Measurements from ENCODE around the gene ARHGAP35.
A peak's percentile ranks its signal among the peaks of the same experiment; 100 is the strongest.
"Not testable (repeated sequence)": the region's sequence is repeated elsewhere in the genome, so short reads cannot be mapped to it uniquely, and the experiment has no call there.

ARHGAP35 gene

DNA sequence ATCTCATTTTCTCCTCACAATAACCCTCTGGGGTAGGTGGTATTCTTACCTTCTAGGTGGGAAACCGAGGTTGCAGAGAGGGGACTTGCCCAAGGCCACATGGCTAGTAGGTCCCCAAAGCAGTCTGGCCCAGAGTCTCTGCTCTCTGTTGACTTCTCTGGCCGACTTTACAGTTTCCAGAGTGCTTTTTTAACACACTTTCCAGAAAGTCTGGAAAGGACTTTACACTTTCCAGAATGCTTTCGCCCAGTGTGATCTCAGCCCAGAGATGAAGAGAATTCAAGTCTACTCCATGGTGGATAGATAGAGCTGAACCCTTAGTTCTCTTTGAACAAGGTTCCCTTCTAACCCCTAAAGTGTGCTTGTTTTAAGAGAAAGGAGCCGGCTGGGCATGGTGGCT is 12.2 kb downstream of the ARHGAP35 start:
- no peak for DNase-seq

GRCh38 chr19:46875234-46875633 is 14.4 kb downstream of the ARHGAP35 start:
- DNase-seq: no peak

DNA sequence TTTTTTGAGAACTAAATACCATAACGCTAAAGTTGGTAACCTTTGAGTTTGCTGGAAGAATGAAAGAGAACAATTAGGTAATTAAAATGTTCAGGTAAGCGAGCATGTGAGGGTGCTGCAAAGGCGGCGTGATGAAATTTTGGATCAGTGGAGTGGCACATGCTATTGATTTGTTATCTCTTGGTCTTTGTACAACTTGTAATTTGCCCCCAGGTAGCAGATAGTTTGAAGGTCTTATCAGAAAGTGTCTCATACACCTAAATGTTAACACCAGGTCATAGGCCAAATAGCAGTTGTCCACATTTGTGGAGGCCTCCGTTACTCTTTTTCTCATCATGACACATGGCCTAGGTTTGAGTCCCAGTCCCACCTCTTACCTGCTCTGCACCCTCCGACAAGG is 14.9 kb downstream of the ARHGAP35 start:
- DNase-seq: no peak

- no peak for DNase-seq
Measured at GRCh38 chr19:46878613-46879375, 18.0 kb downstream of the ARHGAP35 start.

GRCh38 chr19:46880431-46880830 is 19.6 kb downstream of the ARHGAP35 start:
- DNase-seq: no peak

GRCh38 chr19:46881092-46881491 is 20.3 kb downstream of the ARHGAP35 start:
- no peak for DNase-seq

- no peak for DNase-seq
Measured at GRCh38 chr19:46882034-46882433, 21.2 kb downstream of the ARHGAP35 start.

DNA sequence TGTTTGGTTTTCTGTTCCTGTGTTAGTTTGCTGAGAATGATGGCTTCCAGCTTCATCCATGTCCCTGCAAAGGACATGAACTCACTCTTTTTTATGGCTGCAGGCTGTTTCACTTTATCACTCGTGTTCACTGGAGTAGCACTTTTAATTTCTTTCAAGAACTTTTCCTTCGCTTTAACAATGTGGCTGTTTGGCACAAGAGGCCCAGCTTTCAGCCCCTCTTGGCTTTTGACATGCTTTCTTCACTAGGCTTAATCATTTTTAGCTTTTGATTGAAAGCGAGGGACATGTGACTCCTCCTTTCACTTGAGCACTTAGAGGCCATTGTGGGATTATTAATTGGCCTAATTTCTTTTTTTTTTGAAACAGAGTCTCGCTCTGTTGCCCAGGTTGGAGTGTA is 22.0 kb downstream of the ARHGAP35 start:
- not testable (repeated sequence) for DNase-seq

- DNase-seq: no peak
Measured at GRCh38 chr19:46885411-46885810, 24.6 kb downstream of the ARHGAP35 start.

DNA sequence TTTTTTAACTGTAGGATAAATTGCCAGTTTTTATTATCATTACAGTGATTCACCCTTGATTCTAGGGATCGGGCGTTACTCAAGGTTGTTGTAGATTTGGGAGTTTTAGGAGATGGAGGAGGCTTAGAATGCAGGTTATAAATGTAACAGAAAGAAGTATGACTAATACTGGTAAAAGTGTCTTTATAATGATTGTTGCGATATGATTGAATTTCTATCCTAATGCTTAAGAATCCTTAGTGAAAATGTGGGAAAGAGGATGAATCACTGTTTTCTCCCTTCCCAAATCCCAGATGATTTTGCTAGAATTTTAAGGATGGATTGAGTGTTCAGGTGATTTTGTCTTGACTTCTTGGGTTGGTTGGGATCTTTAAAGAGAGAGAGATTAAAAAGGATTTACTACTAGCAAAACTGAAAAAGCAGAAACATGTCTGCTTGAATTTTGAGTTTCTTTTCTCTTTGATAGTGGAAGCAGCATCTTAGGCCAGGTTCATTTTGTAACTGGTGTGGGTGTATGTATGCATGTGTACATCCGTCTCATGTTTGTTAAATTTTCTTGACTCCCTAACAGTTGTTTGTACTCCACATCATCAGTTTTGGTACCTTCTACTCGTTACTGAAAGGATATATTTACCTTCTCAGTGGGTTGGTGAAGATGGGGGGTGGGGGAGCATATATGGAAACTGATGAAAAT is 25.9 kb downstream of the ARHGAP35 start:
- DNase-seq: no peak

- no peak for DNase-seq
Measured at GRCh38 chr19:46887240-46887782, 26.5 kb downstream of the ARHGAP35 start.

- no peak for DNase-seq
Measured at GRCh38 chr19:46890423-46891170, 29.8 kb downstream of the ARHGAP35 start.

- no peak for DNase-seq
Measured at GRCh38 chr19:46892252-46893179, 31.7 kb downstream of the ARHGAP35 start.

- DNase-seq: peak; percentile 41
Measured at GRCh38 chr19:46896076-46896794, 35.4 kb downstream of the ARHGAP35 start.

DNA sequence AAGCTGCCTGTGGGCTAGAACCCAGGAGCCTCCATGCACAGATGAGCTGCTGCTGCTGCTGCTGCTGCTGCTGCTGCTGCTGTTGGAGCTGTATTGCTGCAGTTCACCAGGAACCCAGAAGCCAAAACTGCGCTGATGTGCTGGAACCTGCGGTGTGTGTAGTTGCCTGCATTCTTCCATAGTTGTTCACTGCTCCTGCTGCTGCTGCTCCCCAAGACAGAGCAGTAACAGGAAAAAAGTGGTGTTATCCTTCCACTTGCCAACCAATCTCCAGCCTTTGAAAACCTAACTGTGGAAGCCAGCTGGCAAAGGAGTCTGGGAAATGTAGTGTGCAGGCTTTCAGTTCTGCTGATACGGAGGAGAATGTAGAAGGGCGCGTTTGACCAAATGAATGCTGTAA is 37.9 kb downstream of the ARHGAP35 start:
- peak; percentile 56 for DNase-seq

GRCh38 chr19:46900341-46900740 is 39.5 kb downstream of the ARHGAP35 start:
- no peak for DNase-seq

- no peak for DNase-seq
Measured at GRCh38 chr19:46901701-46902401, 41.1 kb downstream of the ARHGAP35 start.

DNA sequence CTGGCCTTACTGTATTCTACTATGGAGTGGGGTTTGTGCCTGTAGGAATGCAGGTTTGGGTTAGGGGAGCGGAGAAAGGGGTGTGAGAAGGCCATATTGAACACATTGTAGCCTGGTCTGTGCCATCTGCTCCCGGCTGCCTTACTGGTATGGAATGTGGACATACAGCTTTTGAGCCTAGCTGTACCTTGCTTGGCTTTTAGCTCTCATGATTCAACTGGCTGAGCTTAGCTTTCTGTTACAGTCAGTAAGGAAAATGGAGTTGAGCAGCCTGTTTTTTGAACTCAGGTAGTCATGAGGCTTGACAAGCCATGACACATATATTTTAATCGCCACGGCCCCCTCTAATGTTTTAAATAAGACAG is 41.6 kb downstream of the ARHGAP35 start:
- DNase-seq: no peak

DNA sequence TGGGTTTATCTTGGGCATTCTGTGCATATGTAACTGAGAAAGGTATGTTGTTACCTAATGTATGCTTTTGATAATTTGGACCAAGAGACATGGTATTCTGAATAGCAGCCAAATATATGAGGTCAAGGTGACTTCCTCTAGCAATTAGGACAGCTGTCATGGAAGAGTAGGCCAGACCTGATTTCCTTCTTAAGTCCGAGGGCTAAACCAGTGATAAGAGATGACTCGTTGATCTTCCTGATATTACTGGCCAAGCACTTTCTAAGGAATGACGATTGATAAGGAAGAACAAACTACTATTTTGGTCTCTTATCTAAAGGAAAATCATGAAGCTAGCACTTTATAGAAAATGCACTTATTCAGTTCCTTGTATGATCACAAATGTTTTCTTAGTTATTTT is 42.7 kb downstream of the ARHGAP35 start:
- no peak for DNase-seq

DNA sequence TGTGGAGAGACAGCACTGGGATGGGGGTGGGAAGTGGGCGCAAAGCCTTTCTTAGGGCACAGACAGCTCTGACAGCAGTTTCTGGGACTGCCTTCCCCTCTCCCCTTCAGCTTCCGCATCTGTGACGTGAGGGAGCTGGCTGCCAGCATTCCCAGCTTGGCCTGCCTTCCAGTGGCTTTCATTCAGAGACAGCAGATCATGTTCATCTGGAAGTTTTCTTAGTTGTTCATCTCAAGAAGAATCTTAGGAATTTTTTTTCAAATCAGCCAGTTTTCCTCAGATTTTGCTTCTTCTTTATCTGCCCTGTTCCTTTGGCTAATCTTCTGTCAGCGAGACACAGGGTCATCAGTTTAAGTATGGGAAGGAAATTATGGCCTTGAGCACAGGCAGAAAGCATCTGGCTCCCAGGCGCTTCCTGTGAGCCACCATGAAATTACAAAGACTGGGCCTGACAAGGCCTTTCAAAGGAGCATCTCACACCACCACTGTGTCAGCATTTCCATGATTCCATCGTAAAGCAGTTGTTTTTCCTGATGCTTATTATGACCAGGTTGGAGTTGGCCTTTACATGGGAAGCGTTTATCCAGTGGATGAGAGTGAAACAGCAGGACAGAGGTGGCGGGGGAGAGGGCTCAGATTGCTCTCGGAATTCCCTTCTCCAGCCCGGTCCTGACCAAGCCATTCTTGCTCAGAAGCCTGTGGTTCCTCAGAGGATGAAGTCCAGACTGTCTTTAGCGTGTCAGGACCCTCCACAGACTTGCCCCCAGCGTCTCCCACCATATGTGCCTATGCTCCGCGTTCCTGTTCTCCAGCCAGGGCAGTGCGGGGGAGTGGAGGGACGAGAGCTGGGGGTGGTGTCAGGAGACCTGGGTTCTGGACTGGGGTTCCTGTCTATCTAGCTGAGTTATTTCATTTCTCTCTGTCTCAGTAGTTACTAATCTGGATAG is 43.6 kb downstream of the ARHGAP35 start:
- peak; percentile 53 for DNase-seq
